GM12878 (cell line): ENCODE measurements around the gene SIX3. TPM values are rescaled to one million over a fixed set of nuclear protein-coding genes. Genes with fewer than 3 reads are reported as not detected.
A peak's percentile ranks its signal among the peaks of the same experiment; 100 is the strongest.

ENCODE experiments used
- ATAC-seq: fragments of 200-7000 bp; cut with Tn5 transposase; 3 replicates; pipeline ENCODE4 v1.9.1; 2020; ENCODE audit warnings: mild to moderate bottlenecking, moderate library complexity
- Bru-seq: library from RNA; stranded (reverse); fragments of 400-500 nt; gene quantifications from one replicate; lab custom pipeline; 2021; lab: Mats Ljungman, UMichigan
- BruChase-seq, 2 experiments: library from RNA; stranded (reverse); fragments of 400-500 nt; gene quantifications; one replicate each; lab custom pipeline; 2021; lab: Mats Ljungman, UMichigan
- BruUV-seq: library from RNA; stranded (reverse); fragments of 400-500 nt; replicated peaks from 2 replicates; lab custom pipeline; 2021; lab: Mats Ljungman, UMichigan
- CTCF ChIA-PET: fragments of 300-600 bp; sonication (Branson Sonifier 250); formaldehyde crosslinking; extraction: SDS; loops from one replicate; lab custom pipeline; 2021; ENCODE audit warnings: inconsistent platforms; lab: Yijun Ruan, JAX
- POLR2A ChIA-PET: fragments of 350-600 bp; formaldehyde crosslinking; extraction: SDS; loops from one replicate; lab custom pipeline; 2021; ENCODE audit warnings: inconsistent platforms; lab: Charles Lee
- RAD21 ChIA-PET: fragments of 300-600 bp; sonication (Branson Sonifier 250); formaldehyde crosslinking; loops from one replicate; lab custom pipeline; 2023; ENCODE audit warnings: antibody characterized with exemption; ENCODE audit not compliant: unreplicated experiment; lab: Charles Lee
- SMC1A ChIA-PET: fragments of 300-600 bp; sonication (Branson Sonifier 250); formaldehyde crosslinking; loops from one replicate; lab custom pipeline; 2023; ENCODE audit not compliant: unreplicated experiment, uncharacterized antibody; lab: Charles Lee
- DNase-seq: peaks from one replicate; pipeline ENCODE4 v3.0.0-alpha.2; 2011; ENCODE audit warnings: low read depth, low spot score
- FAIRE-seq: peaks from 3 replicates; lab custom pipeline; 2011; peaks lifted over from hg19 to GRCh38; lab: Jason Lieb, UNC
- H2AFZ ChIP-seq: 2 replicates; pipeline ENCODE4 v1.6.0; 2011; ENCODE audit warnings: low read depth, low read length, control low read depth; ENCODE audit not compliant: control insufficient read depth
- H3K27ac ChIP-seq: 2 replicates; pipeline ENCODE4 v1.5.1; 2011; ENCODE audit warnings: control low read depth; ENCODE audit not compliant: control insufficient read depth, insufficient read depth
- H3K27me3 ChIP-seq, 2 experiments: replicated peaks in 1 of 2; 2 replicates each; pipeline versions ENCODE4 v1.6.0 to v1.6.1; 2011; ENCODE audit warnings: low read length in 1 of 2; ENCODE audit not compliant: control insufficient read depth in 2 of 2, insufficient read depth in 2 of 2
- H3K36me3 ChIP-seq, 2 experiments: 2 replicates each; pipeline ENCODE4 v1.5.1; 2011; ENCODE audit warnings: low read length in 1 of 2; ENCODE audit not compliant: control insufficient read depth in 2 of 2, insufficient read depth in 2 of 2
- H3K4me1 ChIP-seq: 2 replicates; pipeline ENCODE4 v1.6.1; 2011; ENCODE audit warnings: mild to moderate bottlenecking, low read length, moderate library complexity, mixed read lengths; ENCODE audit not compliant: control insufficient read depth, insufficient read depth
- H3K4me2 ChIP-seq: 2 replicates; pipeline ENCODE4 v1.6.0; 2011; ENCODE audit warnings: control low read depth; ENCODE audit not compliant: control insufficient read depth, insufficient read depth
- H3K4me3 ChIP-seq: fragments of 200-600 bp; sonication (generic); 2 replicates; pipeline ENCODE4 v1.5.1; 2016
- H3K79me2 ChIP-seq: 2 replicates; pipeline ENCODE4 v1.6.0; 2011; ENCODE audit warnings: low read length; ENCODE audit not compliant: control insufficient read depth, insufficient read depth
- H3K9ac ChIP-seq: 2 replicates; pipeline ENCODE4 v1.8.0; 2011; ENCODE audit warnings: low read length, control low read depth, mixed read lengths; ENCODE audit not compliant: control insufficient read depth, insufficient read depth
- H3K9me3 ChIP-seq: replicated peaks from 3 replicates; pipeline ENCODE4 v1.5.1; 2011; ENCODE audit warnings: mild to moderate bottlenecking, low read length; ENCODE audit not compliant: control insufficient read depth, insufficient read depth
- H4K20me1 ChIP-seq: 2 replicates; pipeline ENCODE4 v1.6.0; 2011; ENCODE audit not compliant: control insufficient read depth, insufficient read depth
- BMI1 ChIP-seq: fragments of 450-650 bp; IDR thresholded peaks from 2 replicates; pipeline ENCODE4 v1.6.1; 2016; ENCODE audit warnings: mild to moderate bottlenecking, moderate library complexity, borderline replicate concordance
- JUNB ChIP-seq: IDR thresholded peaks from 2 replicates; pipeline ENCODE4 v1.6.1; 2016; ENCODE audit warnings: antibody characterized with exemption, mild to moderate bottlenecking
- MEF2B ChIP-seq: fragments of 450-650 bp; IDR thresholded peaks from 2 replicates; pipeline ENCODE4 v1.6.1; 2018; ENCODE audit warnings: mild to moderate bottlenecking, moderate library complexity; ENCODE audit not compliant: partially characterized antibody, poor library complexity, severe bottlenecking
- NFYB ChIP-seq: IDR thresholded peaks from 2 replicates; pipeline ENCODE4 v1.6.1; 2011; ENCODE audit warnings: low read depth, mild to moderate bottlenecking, low read length, improper control_type of control experiment, moderate library complexity; ENCODE audit not compliant: insufficient read depth
- PBX3 ChIP-seq: IDR thresholded peaks from 2 replicates; pipeline ENCODE4 v1.6.1; 2011; ENCODE audit warnings: mild to moderate bottlenecking, low read depth, low read length, moderate library complexity; ENCODE audit not compliant: insufficient replicate concordance
- PKNOX1 ChIP-seq: fragments of 450-650 bp; IDR thresholded peaks from 2 replicates; pipeline ENCODE4 v1.6.1; 2016; ENCODE audit warnings: mild to moderate bottlenecking
- ZNF274 ChIP-seq: IDR thresholded peaks from one replicate; pipeline ENCODE4 v1.8.0; 2011; ENCODE audit not compliant: insufficient read length, insufficient read depth
- ZNF687 ChIP-seq: fragments of 450-650 bp; IDR thresholded peaks from 2 replicates; pipeline ENCODE4 v1.6.1; 2017; ENCODE audit warnings: mild to moderate bottlenecking, moderate library complexity
- WGBS: methylation state at CpG from one replicate; pipeline ENCODE4 v1.1.6; 2016; ENCODE audit warnings: low lambda C conversion rate; ENCODE audit not compliant: insufficient replicate concordance, insufficient coverage; ENCODE audit errors: missing lambda C conversion rate; 5-methylcytosine and 5-hydroxymethylcytosine counted together
- in situ Hi-C: fragments of 300-500 bp; cut with MboI; formaldehyde crosslinking; loops from 9 replicates; pipeline ENCODE4 v1.14.3; 2018; ENCODE audit warnings: mixed read lengths
- intact Hi-C: fragments of 100-400 bp; cut with micrococcal nuclease; formaldehyde crosslinking; loops from one replicate; pipeline ENCODE4 v1.14.2; 2022; ENCODE audit not compliant: unreplicated experiment
- long read RNA-seq, 2 experiments: library from polyadenylated mRNA; unstranded; transcript quantifications; one replicate each; pipeline ENCODE4 v2.0.0, GENCODE V29; 2019 to 2020
- polyA minus RNA-seq, 3 experiments: library from RNA; depleted of rRNA, polyadenylated mRNA; stranded (reverse); fragments of >200 nt; gene quantifications; 2 replicates each; pipeline ENCODE4 v1.2.3, GENCODE V29; 2011
- polyA plus RNA-seq, 11 experiments: library from polyadenylated mRNA; depleted of rRNA in 4 of 11; unstranded in 6 of 11; stranded (reverse) in 5 of 11; fragments of >200 nt; fragmentation: Nextera tagmentation in 4 of 11; fragmentation: Illumina TruSeq in 1 of 11; extraction: Ambion mirVana in 4 of 11; extraction: Trizol in 1 of 11; gene quantifications; 1 replicate in 1 of 11; 2 replicates in 10 of 11; pipeline versions ENCODE4 v1.2.1 to v1.2.3, GENCODE V29; 2011 to 2016; ENCODE audit warnings: inconsistent platforms in 2 of 11, missing spikeins in 2 of 11, low read depth in 1 of 11
- total RNA-seq, 4 experiments: library from RNA; depleted of rRNA in 3 of 4; stranded (reverse); fragments of >200 nt in 3 of 4; fragmentation: Illumina TruSeq in 1 of 4; extraction: Trizol in 1 of 4; gene quantifications; 2 replicates each; pipeline versions ENCODE4 v1.2.1 to v1.2.3, GENCODE V29; 2013 to 2021
- TF ChIP-seq, protein P1 (sequence below): fragments of 450-650 bp; IDR thresholded peaks from 2 replicates; pipeline ENCODE4 v1.6.1; 2017; ENCODE audit warnings: antibody characterized with exemption, mild to moderate bottlenecking, moderate library complexity

The SIX3 gene
- total RNA-seq (2013; cell fraction: nucleolus; rRNA removed) = 0.15 and 0.49 TPM in 2 replicates
- total RNA-seq (2014; rRNA removed) (not detected in 2 replicates), total RNA-seq (2014; rRNA removed; fragmentation: Illumina TruSeq; extraction: Trizol) (not detected in 2 replicates), total RNA-seq (2021) (0.21 and 0.26 TPM in 2 replicates), polyA plus RNA-seq (2011; rRNA removed) (not detected in 2 replicates), polyA plus RNA-seq (2014; fragmentation: Illumina TruSeq; extraction: Trizol) (0.14 and 0.19 TPM in 2 replicates), polyA plus RNA-seq (2014; fragmentation: Nextera tagmentation; extraction: Ambion mirVana) (under 1 TPM; 0.05 TPM), polyA plus RNA-seq (2014; rRNA removed) (0.33 and 0.42 TPM in 2 replicates), polyA plus RNA-seq (2016; fragmentation: Nextera tagmentation; extraction: Ambion mirVana) (under 1 TPM in 1 of 2 experiments, not detected in 1; 0.07 TPM), polyA minus RNA-seq (2011; rRNA and poly(A)+ RNA removed) (not detected in 2 replicates), Bru-seq, nascent RNA (percentile 34 among the genes with signal in this experiment), BruChase-seq, experiment 1, labeled RNA remaining after a 6-hour chase (percentile 37 among the genes with signal in this experiment), BruChase-seq, experiment 2, labeled RNA remaining after a 2-hour chase (percentile 19 among the genes with signal in this experiment)
- polyA plus RNA-seq (2011; ENCODE audit: low read depth) = not detected
- not detected in 2 replicates for polyA plus RNA-seq (2011; cell fraction: cytosol; rRNA removed)
- not detected in 2 replicates for polyA plus RNA-seq (2011; cell fraction: nucleus; rRNA removed)
- 0.10 TPM in 1 of 2 replicates, not detected in the other for polyA plus RNA-seq (2012)
- polyA minus RNA-seq (2011; cell fraction: cytosol; rRNA and poly(A)+ RNA removed) = not detected in 2 replicates
- polyA minus RNA-seq (2011; cell fraction: nucleus; rRNA and poly(A)+ RNA removed) = not detected in 2 replicates
- long read RNA-seq, experiment 1 = 0 reads
- long read RNA-seq, experiment 2 = 0 reads

GRCh38 chr2:44941551-44942234 is at the start of gene SIX3:
SIX3 (plus strand) TSS chr2:44941702; CDS start chr2:44942105, 403 bp downstream.
- Histone ChIP-seq H3K4me1 (no peaks in the 10 kb centered on the region), H3K4me3 (no peak within 1 kb of the TSS; the same call in 1 of the 2 replicates), H3K4me2 (peak within 1 kb of the TSS; percentile 74; the same call in 1 of the 2 replicates), H3K27ac (no peak within 1 kb of the TSS), H3K27me3 (peaks cover 23 to 37% of the 10 kb centered on the region in 2 experiments), H4K20me1 (no peaks in the 10 kb centered on the region), H2AFZ (peak within 1 kb of the TSS; percentile 23; the same call in 1 of the 2 replicates), H3K79me2 (no peaks in the 10 kb centered on the region), H3K9ac (no peak within 1 kb of the TSS), H3K36me3 (no peaks in the 10 kb centered on the region), H3K9me3 (peaks cover 2% of the 10 kb centered on the region; the same call in 1 of the 3 replicates)
- ChIA-PET POLR2A (no interaction called here), CTCF (no interaction called here), SMC1A (no interaction called here), RAD21 (no interaction called here)
- FAIRE-seq = no peak
- BruUV-seq = no TSS peak
- in situ Hi-C loops (no loop called here), intact Hi-C loops (no loop called here)
- 35% methylated on average over 24 of the region's 39 CpGs for WGBS
- DNase-seq = no peak
- ATAC-seq = peak; percentile 32
- TF ChIP-seq BMI1 (peak; percentile 23; the same call in 1 of the 2 replicates), NFYB (0 out of 2 replicates have a peak, but pooled peaks have one; percentile 13), ZNF274 (no peak), PKNOX1 (peak; percentile 93), ZNF687 (no peak), MEF2B (no peak), JUNB (no peak), PBX3 (peak; percentile 93)
- TF ChIP-seq, protein P1, sequence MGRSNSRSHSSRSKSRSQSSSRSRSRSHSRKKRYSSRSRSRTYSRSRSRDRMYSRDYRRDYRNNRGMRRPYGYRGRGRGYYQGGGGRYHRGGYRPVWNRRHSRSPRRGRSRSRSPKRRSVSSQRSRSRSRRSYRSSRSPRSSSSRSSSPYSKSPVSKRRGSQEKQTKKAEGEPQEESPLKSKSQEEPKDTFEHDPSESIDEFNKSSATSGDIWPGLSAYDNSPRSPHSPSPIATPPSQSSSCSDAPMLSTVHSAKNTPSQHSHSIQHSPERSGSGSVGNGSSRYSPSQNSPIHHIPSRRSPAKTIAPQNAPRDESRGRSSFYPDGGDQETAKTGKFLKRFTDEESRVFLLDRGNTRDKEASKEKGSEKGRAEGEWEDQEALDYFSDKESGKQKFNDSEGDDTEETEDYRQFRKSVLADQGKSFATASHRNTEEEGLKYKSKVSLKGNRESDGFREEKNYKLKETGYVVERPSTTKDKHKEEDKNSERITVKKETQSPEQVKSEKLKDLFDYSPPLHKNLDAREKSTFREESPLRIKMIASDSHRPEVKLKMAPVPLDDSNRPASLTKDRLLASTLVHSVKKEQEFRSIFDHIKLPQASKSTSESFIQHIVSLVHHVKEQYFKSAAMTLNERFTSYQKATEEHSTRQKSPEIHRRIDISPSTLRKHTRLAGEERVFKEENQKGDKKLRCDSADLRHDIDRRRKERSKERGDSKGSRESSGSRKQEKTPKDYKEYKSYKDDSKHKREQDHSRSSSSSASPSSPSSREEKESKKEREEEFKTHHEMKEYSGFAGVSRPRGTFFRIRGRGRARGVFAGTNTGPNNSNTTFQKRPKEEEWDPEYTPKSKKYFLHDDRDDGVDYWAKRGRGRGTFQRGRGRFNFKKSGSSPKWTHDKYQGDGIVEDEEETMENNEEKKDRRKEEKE = no peak
